Testis (tissue), 2 donors: ENCODE results near the gene RHO.

Experiments used
- CTCF ChIP-seq, 3 experiments: fragments of 450-650 bp in 2 of 3; fragments of 200-600 bp in 1 of 3; sonication (generic) in 1 of 3; IDR thresholded peaks; one replicate each; pipeline ENCODE4 v1.5.1; 2016 to 2019; ENCODE audit warnings: antibody characterized with exemption in 3 of 3, mild to moderate bottlenecking in 2 of 3, moderate library complexity in 1 of 3
- POLR2A ChIP-seq: fragments of 450-650 bp; IDR thresholded peaks from one replicate; pipeline ENCODE4 v1.6.1; 2017; ENCODE audit warnings: antibody characterized with exemption, mild to moderate bottlenecking, moderate library complexity

GRCh38 chr3:129556358-129556695, 27.9 kb downstream of the RHO start:
- TF ChIP-seq CTCF (IDR thresholded peaks at IDR 0.05) (no peak), POLR2A (no peak)
